GM18507 (cell line): Measurements from ENCODE around the gene SATB1.
"Not testable (repeated sequence)": the region's sequence is repeated elsewhere in the genome, so short reads cannot be mapped to it uniquely, and the experiment has no call there.

ENCODE experiments used
- DNase-seq: peaks from one replicate; pipeline ENCODE4 v3.0.0; 2011; ENCODE audit warnings: low read depth; ENCODE audit not compliant: insufficient read length; ENCODE audit errors: extremely low spot score
- FAIRE-seq: peaks from 2 replicates; lab custom pipeline; 2011; peaks lifted over from hg19 to GRCh38; lab: Jason Lieb, UNC

Gene SATB1

DNA sequence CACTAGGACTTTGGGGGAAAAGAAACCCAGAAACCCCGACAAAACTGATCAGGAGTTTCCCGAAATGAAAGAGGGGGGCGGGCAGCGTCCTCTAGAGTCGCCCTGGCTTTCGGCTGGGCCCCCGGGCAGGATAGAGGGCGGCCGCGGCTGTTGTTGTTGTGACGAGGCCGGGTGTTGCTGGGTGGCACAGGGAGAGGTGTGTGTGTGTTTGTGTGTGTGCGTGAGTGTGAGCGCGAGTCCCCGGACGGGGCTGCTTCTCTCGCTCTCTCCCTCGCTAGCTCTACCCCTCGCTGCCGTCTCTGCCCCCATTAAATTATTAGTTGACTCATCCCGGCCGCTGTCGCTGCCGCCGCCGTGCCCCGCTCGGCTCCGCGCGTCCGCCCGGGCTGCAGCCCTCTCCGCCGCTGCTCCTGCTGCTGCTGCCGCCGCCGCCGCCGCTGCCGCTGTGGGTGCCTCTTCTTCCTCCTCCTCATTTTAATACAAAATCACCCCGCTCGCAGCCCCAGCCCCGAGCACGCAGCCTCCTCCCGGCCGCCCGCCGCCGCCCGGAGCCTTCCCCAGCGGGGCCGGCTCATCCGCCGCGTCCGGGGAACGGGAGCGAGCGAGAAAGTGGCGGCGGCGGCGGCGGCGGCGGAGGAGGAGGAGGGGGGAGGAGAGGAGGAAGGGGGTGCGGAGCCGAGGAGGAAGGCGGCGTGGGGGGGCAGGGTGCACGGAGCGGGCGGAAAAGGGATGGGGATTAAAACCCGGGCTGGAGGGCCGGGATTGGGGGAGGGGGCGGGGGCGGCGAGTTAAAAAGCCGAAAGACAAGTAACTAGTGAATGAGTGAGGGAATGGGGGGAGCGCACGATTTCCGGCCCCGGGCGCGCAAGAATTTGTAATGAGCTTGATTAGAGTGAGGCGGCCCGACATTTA, at the start of gene SATB1:
TSS of gene SATB1 (minus strand) at position 611 of the 912 bp plus-strand sequence. CDS start 4,372 bp downstream, outside the sequence.
- no peak for FAIRE-seq

DNA sequence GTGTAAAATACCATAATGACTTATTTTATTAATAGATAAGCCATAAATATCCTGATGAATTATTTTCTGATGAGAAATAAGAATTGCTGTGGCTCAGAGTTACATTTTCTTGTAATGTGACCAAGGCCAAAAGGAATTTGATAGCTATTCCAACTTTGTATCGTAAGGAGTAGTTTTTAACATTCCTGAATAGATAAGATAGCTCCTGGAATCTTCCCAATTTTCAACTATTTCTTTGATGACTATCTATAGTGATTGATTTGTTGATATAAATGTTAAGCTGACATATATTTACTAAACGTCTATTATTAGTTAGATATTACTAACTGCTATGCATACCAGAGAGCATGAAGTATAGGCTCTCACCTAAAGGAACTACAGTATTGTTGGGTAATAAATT, 49.1 kb upstream of the SATB1 start:
- DNase-seq = no peak
- FAIRE-seq = no peak

More for the DNA sequence above, at the start of gene SATB1:
- no peak for DNase-seq

DNA sequence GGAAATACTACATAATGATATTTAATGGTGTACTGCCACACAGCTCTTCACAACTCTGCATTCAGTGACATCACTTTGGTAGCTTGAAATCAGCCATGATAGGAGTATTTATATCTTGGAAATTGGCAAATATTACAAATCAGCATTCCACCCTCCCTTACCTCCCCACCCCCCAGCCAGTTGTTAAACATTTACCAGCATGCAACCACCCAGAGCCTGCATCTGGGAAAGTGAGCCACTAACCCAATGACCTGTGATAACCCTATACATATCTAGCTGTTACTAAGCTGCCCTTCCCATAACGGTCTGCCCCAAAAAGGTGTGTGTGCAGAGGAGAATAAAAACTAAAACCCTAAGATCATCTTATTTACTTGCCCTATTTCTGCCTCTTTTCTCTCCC, 44.6 kb upstream of the SATB1 start:
- FAIRE-seq = no peak
- DNase-seq = no peak

DNA sequence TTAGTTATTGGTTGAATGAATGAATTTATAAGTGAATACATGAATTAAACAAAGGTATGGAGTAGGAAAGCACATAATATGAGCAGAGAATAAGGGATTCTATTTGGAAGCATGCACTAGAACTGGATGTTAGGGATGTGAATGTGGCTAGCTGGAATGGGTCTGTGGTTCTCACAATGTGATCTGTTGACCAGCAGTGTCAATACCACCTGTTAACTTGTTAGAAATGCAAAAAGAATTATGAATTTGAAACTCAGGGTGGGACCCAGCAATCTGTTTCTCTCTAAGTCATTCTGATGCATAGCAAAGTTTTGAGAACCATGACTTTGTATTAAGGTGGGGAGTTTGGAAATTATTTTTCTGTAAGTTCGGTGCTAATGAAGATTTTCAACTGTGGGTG, 41.0 kb upstream of the SATB1 start:
- DNase-seq = no peak
- no peak for FAIRE-seq

DNA sequence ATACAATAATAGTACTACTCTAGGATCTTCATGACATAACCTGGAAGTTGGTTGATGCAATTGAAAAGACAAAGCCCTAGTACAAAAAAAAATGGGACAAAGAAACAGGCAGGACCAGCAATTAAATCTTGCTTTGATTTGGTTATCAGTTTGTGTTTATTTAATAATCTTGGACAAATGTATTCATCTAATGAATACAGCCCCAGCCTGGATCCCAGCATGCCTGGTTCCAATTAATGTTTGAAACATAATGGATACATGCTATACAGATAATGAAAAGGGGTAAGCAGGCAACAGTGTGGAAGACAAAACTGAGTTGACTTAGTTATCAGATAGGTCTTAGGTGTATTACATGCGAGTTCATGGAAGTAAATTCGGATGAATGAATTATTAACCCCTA, 29.6 kb upstream of the SATB1 start:
- FAIRE-seq = no peak
- no peak for DNase-seq

DNA sequence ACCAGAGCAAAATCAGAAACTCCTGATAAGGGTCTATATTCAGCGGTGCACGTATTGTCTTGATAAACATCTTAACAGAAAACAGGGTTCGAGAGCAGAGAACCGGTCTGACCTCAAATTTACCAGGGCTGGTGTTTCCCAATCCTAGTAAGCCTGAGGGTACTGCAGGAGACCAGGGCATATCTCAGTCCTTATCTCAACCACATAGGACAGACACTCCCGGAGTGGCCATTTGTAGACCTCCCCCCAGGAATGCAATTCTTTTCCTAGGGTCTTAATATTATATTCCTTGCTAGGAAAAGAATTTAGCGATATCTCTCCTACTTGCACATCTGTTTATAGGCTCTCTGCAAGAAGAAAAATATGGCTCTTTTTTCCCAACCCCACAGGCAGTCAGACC, 24.5 kb upstream of the SATB1 start:
- not testable (repeated sequence) for FAIRE-seq

DNA sequence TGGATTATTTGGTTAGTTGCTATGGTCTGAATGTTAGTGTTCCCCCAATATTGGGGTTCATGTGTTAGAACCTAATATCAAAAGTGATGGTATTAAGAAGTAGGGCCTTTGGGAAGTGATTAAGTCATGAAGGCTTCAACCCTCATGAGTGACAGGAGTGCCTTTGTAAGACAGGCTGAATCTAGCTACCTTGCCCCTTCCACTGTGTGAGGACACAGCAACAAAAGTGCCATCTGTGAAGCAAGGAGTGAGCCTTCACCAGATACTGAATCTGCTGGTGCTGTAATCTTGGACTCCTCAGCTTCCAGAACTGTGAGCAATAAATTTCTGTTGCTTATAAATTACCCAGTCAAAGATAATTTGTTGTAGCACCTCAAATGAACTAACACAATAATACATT, 22.6 kb upstream of the SATB1 start:
- DNase-seq (no peak), FAIRE-seq (no peak)

More for the DNA sequence above, 24.5 kb upstream of the SATB1 start:
- not testable (repeated sequence) for DNase-seq

DNA sequence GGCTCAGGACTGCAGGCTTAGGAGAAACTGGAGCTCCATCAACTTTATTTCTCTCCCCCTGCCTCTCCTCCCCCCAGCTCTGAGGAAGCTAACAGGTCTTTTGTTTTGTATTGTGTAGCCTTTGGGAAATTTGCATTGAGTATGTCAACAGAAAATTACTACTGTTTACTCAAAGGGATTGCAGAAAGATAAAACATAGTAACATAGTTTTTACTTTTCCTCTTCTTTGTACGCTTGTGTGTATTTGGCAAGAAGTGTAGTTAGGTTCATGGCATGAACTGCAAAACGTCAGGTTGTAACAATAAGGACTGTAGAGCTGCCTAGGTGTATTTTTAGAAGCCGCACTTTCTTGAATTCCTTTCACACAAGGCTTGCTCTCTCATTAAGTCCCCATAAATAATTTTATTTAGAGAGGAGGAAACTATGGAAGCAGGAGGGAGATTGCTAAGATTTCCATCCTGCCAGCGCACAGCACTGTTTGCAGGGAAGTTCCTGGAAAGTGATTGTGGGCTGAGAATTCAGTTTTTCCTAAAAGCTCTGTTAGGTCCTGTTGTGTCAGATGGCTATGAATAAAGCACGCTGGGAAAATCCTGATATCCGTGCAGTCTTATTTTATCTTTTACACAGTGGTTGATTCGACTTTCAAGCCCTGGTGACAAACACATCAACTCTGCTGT, 21.1 kb upstream of the SATB1 start:
- FAIRE-seq (no peak), DNase-seq (no peak)

DNA sequence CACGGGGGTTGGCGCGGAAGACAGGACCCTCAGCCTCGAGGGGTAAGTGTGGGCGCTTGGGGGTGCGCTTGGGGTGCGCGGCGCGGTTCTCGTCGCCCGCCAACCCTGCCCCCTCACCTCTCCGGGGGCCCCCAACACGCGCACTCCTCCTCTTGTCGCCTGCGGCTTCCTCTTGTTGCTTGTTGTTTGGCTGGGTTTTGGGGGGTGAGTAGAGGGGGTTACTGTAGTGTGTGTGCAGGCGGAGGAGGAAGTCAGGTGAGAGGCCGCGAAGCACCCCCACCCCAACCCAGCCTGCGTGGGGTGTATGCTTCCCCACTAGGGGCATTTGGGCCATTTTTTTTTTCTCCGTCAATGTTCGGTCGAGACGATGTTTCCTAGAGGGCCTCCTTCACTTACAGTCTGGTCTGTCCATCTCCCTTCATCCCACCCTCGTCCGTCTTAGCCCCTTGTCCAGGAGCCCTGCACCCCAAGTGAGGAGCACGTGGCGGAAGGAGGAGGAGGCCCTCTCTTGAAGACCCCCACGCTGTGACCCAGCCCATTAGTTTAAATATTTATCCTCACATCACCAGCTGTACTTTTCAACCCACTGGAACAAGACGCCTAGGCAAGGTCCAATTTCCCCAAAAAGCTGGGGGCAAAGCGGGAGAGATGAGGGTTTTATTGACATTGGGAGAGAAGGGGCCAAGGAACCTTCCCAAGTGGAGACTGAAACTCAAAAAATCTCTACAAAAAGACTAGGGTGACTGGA, 20.4 kb upstream of the SATB1 start:
- FAIRE-seq (no peak), DNase-seq (no peak)

DNA sequence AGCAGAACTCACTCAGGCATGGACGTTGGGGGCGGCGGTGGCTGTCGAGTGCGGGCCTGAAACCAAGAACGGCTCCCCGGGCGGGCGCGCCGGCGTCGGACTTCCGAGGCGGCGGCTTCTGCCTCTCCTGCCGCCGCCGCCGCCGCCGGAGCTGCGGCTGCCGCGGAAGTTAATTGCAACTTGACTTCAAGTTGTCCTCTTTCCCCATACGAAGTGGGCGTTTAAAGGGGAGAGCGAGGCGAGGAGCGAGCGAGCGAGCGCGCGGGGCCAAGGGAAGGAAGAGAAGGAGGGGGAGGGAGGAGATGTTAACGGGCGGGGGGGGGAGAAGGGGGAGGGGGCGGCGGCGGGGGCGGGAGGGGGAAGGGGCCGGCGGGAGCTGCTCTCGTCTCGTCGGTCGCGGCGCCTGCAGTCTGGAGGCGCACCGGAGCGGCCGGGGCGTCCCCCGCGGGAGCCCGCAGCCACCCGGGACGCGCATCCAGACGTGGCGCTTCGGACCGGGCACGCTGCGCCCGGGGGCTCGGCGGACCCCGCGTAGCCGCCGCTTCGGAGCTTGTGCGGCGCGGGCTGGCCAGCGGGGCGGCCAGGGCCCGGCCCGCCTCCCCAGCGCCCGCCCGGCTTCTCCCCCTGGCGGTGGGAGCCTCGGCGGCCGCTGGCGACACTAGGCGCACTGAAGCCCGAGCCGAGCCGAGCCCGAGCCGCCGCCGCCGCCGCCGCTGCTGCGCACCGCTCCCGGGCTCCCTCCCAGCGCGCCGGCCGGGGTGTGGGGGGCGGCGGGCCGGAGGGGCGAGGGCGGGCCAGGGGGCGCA, 19.7 kb upstream of the SATB1 start:
- DNase-seq (peak; percentile 29), FAIRE-seq (no peak)

DNA sequence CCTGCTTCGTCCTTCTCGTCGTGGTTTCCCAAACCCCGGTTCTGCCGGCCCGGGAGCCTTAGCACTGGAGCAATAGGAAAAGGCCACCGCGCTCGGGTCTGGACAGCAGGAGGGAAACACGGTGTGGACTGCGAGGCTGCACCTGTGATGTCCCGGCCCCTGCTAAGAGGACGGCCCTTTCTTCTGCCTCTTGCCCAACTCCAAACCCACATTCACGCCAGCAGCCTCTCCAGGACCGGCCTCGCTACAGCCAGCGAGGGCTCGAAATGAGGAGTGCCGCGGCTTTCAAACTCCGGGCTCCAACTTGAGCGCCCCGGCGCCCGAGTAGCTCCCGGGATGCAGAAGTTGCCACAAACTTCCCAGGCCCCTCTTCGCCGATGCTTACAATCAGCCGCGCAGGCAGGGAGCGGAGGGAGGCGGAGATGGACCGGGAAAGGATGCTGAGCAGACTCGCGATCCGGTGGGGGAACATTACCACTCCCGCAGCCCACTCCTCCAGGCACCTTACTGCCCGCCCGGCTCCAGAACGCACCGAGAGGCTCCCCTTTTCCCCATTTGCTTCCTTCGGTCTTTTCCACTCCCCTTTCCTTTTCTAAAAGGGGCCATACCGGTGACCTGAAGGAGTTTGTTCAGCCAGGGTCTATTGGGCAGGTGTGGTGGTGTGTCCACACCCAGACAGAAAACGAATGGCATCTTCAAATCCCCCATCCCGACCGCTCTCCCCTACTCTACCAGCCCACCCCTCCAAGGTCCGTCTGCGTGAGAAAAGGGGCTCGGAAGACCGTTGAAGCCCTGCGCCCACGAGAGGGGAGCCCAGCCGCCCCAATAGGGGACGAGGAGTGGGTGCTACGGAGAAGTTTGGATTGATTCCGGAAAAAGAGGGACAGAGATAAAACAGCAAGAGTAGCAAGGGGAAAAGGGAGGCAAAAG, 18.8 kb upstream of the SATB1 start:
- no peak for FAIRE-seq
- DNase-seq = no peak

DNA sequence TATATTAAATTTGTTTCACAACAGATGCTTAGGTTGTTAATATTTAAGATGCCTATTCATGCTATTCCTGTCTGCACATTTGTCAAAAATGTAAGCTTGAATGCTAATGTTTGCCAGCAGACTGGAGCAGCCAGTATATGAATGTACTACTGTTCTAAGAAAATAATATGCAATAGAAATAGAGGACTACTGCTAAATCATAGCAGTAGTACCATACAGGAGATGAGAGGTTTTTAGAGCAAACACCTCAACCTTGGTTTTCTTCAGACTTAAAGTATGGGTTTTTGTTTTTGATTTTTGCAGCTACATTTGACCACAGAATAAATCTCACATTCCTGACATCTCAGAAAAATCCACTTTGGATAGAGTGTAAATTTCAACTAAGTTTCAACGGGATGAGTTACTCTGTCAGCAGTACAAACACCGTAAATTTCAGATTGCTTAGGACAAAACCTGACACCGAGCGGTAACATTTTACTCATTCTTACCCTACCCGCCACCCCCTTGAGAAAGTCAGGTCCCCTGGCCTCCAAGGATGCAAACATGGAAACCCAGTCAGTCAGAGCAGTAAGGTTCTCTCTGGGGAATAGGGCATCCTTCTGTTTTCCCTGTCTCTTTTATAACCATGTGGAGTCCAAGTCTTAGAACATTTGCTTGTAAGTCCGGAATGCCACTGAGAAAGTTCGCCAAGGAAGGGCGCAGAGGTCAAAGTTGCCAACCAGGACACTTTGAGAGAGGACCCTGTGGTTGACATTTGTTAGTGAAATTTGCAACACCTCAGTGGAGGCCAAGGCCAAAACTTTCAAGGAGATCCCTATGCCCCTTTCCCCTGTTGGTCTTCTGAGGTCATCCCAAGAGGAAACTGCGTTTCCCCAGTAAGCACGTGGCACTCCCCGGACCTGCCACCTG, 17.9 kb upstream of the SATB1 start:
- DNase-seq (no peak), FAIRE-seq (no peak)

DNA sequence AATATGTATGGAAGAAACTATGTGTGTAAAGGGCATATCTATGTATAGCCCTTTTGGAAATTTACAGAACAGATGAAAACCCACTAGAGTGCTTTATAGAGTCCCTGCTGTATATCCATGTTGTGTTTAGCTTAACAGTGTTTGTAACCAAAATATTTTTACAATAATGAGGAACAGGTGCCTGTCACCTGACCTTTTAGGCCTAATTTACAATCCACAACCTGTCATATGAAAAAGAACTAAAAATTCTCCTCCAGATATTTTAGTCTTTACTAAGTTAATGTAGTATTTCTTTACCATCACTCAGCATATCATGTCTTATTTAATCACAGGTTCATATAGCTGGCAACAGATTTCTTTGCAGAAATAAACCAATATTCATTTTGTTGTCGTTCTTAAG, 16.4 kb upstream of the SATB1 start:
- FAIRE-seq (no peak), DNase-seq (no peak)

DNA sequence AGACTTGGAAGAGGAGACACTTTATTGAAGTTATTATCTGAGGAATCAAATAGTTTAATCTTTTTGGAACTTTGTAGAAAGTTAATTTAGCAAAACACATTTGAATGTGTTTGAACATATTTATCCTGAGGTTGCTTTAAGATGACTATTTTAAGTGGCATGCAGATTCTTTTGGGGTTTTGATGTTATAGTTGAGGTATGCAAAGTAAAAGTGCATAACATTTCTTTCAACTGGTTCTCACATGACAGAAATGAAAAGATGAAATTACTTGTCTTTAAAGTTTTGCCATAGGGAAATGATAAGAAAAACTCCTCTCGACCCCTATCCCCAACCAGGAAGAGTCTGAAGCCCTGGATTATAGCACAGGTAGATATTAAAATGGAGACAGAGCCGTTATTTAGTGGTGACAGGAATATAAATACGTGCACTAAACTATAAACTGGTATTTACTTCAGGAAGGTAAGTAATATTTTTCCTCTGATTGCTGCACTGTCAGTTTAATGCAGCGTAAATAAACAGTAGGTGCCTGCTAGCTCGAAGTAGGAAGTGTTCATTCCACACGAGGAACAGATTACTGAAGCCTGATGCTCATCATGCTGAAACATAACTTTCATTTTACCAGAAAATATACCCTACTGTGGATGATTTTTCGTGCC, 15.1 kb upstream of the SATB1 start:
- DNase-seq (no peak), FAIRE-seq (no peak)

DNA sequence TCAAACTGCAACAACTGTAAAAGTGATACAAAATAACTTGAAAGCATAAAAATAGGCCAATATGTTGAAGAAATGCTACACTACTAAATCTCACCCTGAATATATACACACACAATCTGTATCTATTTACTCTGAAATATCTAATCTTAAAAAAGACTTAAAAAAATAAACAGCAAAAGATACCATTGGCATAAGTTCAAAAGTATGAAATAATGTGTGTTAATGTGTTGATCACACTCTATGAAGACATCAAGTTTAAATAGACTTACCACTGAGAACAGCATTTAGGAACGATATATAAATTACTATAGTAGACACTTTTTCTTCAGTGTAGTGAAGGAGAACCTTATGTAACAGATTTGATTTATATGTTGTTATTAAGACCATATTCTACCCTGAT, 14.1 kb upstream of the SATB1 start:
- no peak for FAIRE-seq

DNA sequence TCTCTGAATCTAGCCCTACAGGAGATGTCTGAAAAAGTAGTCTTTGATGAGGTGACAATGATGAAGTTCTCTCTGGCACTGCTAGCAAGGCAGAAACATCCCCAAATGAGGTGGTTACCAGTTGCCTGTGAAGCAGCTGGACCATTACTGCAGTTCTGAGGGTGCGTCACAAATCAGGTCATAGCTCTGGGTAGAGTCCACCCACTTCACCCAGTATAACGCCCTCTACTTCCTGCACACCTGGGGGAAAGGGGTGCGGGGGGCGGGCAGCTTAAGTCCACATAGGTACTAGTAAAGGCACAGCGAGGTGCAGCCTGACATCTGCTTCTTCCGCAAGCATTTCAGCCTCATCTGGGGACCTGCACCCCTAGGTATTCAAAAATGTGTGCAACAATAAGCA, 13.4 kb upstream of the SATB1 start:
- DNase-seq = no peak
- FAIRE-seq = no peak

More for the DNA sequence above, 14.1 kb upstream of the SATB1 start:
- DNase-seq = no peak

DNA sequence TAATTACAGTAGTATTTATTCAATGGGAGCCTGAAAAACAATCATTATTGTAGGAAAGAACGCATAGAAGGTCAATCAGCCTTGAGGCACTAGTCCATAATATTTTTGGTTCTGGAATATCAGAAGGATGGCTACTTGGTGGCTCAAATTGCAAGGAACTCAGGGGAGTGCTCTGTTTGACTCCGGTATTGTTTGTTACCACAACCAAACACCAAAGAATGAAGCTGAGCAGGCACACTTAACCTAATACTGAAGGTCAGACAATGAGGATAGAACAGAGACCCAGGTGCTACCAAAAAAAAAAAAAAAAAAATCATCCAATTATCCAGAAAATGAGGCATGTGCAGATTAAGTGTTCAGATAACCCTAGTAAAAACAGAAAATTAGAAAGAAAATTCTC, 11.1 kb upstream of the SATB1 start:
- DNase-seq = no peak
- FAIRE-seq = no peak
